Measurements from ENCODE around the gene KLHL8.

DNA sequence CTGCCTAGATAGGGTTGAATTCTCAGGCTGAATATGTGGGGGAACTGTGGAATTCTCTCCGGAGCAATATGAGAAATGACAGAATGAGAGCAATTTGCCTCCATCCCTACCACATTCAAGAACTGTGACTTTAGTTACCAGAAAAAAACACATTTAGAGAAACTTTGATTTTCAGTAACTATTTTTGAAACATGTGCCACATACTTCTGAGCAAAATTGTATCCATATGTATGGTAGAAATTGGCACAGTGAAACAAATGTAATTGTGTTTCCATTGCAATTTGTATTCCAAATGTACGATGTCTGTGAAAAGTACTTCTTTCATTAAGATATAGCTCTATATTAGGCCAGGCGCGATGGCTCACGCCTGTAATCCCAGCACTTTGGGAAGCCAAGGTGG lies 5.5 kb upstream of the KLHL8 start:
- TF ChIP-seq, protein P1, sequence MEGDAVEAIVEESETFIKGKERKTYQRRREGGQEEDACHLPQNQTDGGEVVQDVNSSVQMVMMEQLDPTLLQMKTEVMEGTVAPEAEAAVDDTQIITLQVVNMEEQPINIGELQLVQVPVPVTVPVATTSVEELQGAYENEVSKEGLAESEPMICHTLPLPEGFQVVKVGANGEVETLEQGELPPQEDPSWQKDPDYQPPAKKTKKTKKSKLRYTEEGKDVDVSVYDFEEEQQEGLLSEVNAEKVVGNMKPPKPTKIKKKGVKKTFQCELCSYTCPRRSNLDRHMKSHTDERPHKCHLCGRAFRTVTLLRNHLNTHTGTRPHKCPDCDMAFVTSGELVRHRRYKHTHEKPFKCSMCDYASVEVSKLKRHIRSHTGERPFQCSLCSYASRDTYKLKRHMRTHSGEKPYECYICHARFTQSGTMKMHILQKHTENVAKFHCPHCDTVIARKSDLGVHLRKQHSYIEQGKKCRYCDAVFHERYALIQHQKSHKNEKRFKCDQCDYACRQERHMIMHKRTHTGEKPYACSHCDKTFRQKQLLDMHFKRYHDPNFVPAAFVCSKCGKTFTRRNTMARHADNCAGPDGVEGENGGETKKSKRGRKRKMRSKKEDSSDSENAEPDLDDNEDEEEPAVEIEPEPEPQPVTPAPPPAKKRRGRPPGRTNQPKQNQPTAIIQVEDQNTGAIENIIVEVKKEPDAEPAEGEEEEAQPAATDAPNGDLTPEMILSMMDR (IDR thresholded peaks at IDR 0.05): no peak
- TF ChIP-seq POLR2A (IDR thresholded peaks at IDR 0.05): no peak
